HepG2 (cell line): ENCODE data around the gene COL18A1.

ENCODE experiments used
- RORA ChIP-seq: sonication (generic); formaldehyde crosslinking; IDR thresholded peaks from 2 replicates; pipeline ENCODE4 v1.5.0; 2020; ENCODE audit warnings: mild to moderate bottlenecking, missing genetic modification reagents, moderate library complexity
- ZNF407 ChIP-seq: sonication (generic); formaldehyde crosslinking; IDR thresholded peaks from one replicate; pipeline ENCODE4 v1.5.1; 2020; ENCODE audit warnings: mild to moderate bottlenecking, missing genetic modification reagents; ENCODE audit errors: not compliant biosample characterization

GRCh38 chr21:45401916-45402900 lies 2.8 kb upstream of the COL18A1 start:
- TF ChIP-seq ZNF407 (CRISPR knock-in tag) (no peak), RORA (CRISPR knock-in tag) (no peak)
